K562 (cell line): ENCODE results near the gene MSMO1. TPM values are rescaled to one million over a fixed set of nuclear protein-coding genes. Genes with fewer than 3 reads are reported as not detected.

ENCODE experiments used
- ATAC-seq: fragments of 200-7000 bp; cut with Tn5 transposase; 3 replicates; pipeline ENCODE4 v1.9.1; 2020; ENCODE audit warnings: moderate library complexity
- BruUV-seq: library from RNA; stranded (reverse); fragments of 400-500 nt; replicated peaks from 2 replicates; lab custom pipeline; 2021; lab: Mats Ljungman, UMichigan
- CTCF ChIA-PET: fragments of 300-600 bp; formaldehyde crosslinking; extraction: SDS; loops from one replicate; lab custom pipeline; 2021; ENCODE audit warnings: low intra/inter-chr PET ratio; lab: Yijun Ruan, JAX
- POLR2A ChIA-PET: fragments of 300-600, 350-650 bp; sonication (Branson Sonifier 250); formaldehyde crosslinking; extraction: SDS; loops from one replicate; lab custom pipeline; 2021; ENCODE audit warnings: antibody characterized with exemption, inconsistent platforms; lab: Yijun Ruan, JAX
- DNase-seq, 4 experiments: peaks; one replicate each; pipeline versions ENCODE4 v3.0.0 to v3.0.0-alpha.2; 2011 to 2018; ENCODE audit warnings: low spot score in 3 of 4, mixed read lengths in 3 of 4; ENCODE audit errors: extremely low read depth in 1 of 4
- FAIRE-seq: peaks from 2 replicates; lab custom pipeline; 2011; peaks lifted over from hg19 to GRCh38; lab: Jason Lieb, UNC
- H2AFZ ChIP-seq: 2 replicates; pipeline ENCODE4 v1.6.0; 2011; ENCODE audit warnings: low read depth, low read length, control low read depth, inconsistent platforms
- H3K27ac ChIP-seq: fragments of 200-600 bp; 3 replicates; pipeline ENCODE4 v1.8.0; 2011; ENCODE audit warnings: low read depth, mild to moderate bottlenecking, control low read depth, inconsistent platforms, low read length, moderate library complexity, mixed read lengths; ENCODE audit errors: extremely low read depth
- H3K27me3 ChIP-seq, 2 experiments: fragments of 300-600 bp in 1 of 2; 2 replicates in 1 of 2; 3 replicates in 1 of 2; pipeline versions ENCODE4 v1.6.0 to v1.8.0; 2011; ENCODE audit warnings: inconsistent platforms in 2 of 2, low read length in 2 of 2, mild to moderate bottlenecking in 1 of 2, mixed read lengths in 1 of 2, moderate library complexity in 1 of 2; ENCODE audit not compliant: control insufficient read depth in 2 of 2, insufficient read depth in 2 of 2
- H3K36me3 ChIP-seq: fragments of 300-600 bp; 3 replicates; pipeline ENCODE4 v1.8.0; 2011; ENCODE audit warnings: mild to moderate bottlenecking, low read length, inconsistent platforms; ENCODE audit not compliant: control insufficient read depth, insufficient read depth
- H3K4me1 ChIP-seq, 2 experiments: fragments of 200-600 bp in 1 of 2; replicated peaks in 1 of 2; 2 replicates in 1 of 2; 3 replicates in 1 of 2; pipeline versions ENCODE4 v1.5.1 to v1.8.0; 2011; ENCODE audit warnings: inconsistent platforms in 2 of 2, low read length in 2 of 2, mild to moderate bottlenecking in 1 of 2, mixed read lengths in 1 of 2, moderate library complexity in 1 of 2; ENCODE audit not compliant: control insufficient read depth in 2 of 2, insufficient read depth in 2 of 2
- H3K4me2 ChIP-seq: 2 replicates; pipeline ENCODE4 v1.6.1; 2011; ENCODE audit warnings: low read length, control low read depth, inconsistent platforms, mixed read lengths; ENCODE audit not compliant: insufficient read depth
- H3K4me3 ChIP-seq: fragments of 200-600 bp; sonication (generic), shearing (Covaris generic); 2 replicates; pipeline ENCODE4 v1.5.1; 2016; ENCODE audit warnings: control low read depth, inconsistent platforms
- H3K79me2 ChIP-seq: fragments of 200-600 bp; 3 replicates; pipeline ENCODE4 v1.8.0; 2011; ENCODE audit warnings: low read length, inconsistent platforms; ENCODE audit not compliant: control insufficient read depth, insufficient read depth
- H3K9ac ChIP-seq, 2 experiments: 2 replicates each; pipeline versions ENCODE4 v1.6.0 to v1.6.1; 2011; ENCODE audit warnings: low read depth in 2 of 2, low read length in 2 of 2, control low read depth in 1 of 2, inconsistent platforms in 1 of 2, mild to moderate bottlenecking in 1 of 2, mixed read lengths in 1 of 2; ENCODE audit not compliant: insufficient read depth in 1 of 2
- H3K9me1 ChIP-seq: one replicate; pipeline ENCODE4 v1.6.0; 2011; ENCODE audit warnings: inconsistent platforms, mild to moderate bottlenecking, low read length, moderate library complexity; ENCODE audit not compliant: control insufficient read depth, insufficient read depth
- H3K9me3 ChIP-seq: replicated peaks from 2 replicates; pipeline ENCODE4 v1.5.1; 2011; ENCODE audit warnings: low read depth, low read length, inconsistent platforms; ENCODE audit not compliant: control insufficient read depth, insufficient read depth
- H4K20me1 ChIP-seq: replicated peaks from 2 replicates; pipeline ENCODE4 v1.6.1; 2011; ENCODE audit warnings: low read length, inconsistent platforms, mixed read lengths; ENCODE audit not compliant: control insufficient read depth, insufficient read depth
- ELF4 ChIP-seq: fragments of 450-650 bp; formaldehyde crosslinking; IDR thresholded peaks from 2 replicates; pipeline ENCODE4 v1.4.0; 2022; ENCODE audit warnings: missing genetic modification characterization
- MTA1 ChIP-seq: fragments of 450-650 bp; IDR thresholded peaks from 2 replicates; pipeline ENCODE4 v1.6.1; 2017; ENCODE audit warnings: borderline replicate concordance
- NFIX ChIP-seq: fragments of 250-450 bp; sonication (Bioruptor Pico); IDR thresholded peaks from 2 replicates; pipeline ENCODE4 v1.4.0; 2020; ENCODE audit warnings: low read depth, mild to moderate bottlenecking, moderate library complexity
- ZNF197 ChIP-seq: fragments of 200-800 bp; sonication (Bioruptor generic); IDR thresholded peaks from 2 replicates; pipeline ENCODE4 v1.6.1; 2016; ENCODE audit warnings: low read depth, missing genetic modification characterization, missing compliant biosample characterization
- WGBS: fragments of 100-300 bp; shearing (Covaris generic); methylation state at CpG from one replicate; pipeline ENCODE4 v1.1.6; 2016; ENCODE audit warnings: low coverage, mixed read lengths; ENCODE audit not compliant: insufficient coverage; ENCODE audit errors: missing lambda C conversion rate; 5-methylcytosine and 5-hydroxymethylcytosine counted together
- in situ Hi-C: fragments of 300-500 bp; cut with MboI; formaldehyde crosslinking; loops from 4 replicates; pipeline ENCODE4 v1.15.0; 2018; ENCODE audit warnings: inconsistent platforms, mixed read lengths
- intact Hi-C: fragments of 100-400 bp; cut with micrococcal nuclease; formaldehyde crosslinking; loops from 2 replicates; pipeline ENCODE4 v1.14.2; 2022
- polyA plus RNA-seq, 8 experiments: library from polyadenylated mRNA; depleted of rRNA in 4 of 8; stranded (reverse) in 5 of 8; unstranded in 3 of 8; fragments of >200 nt; fragmentation: Nextera tagmentation in 2 of 8; fragmentation: Illumina TruSeq in 1 of 8; extraction: Ambion mirVana in 2 of 8; extraction: Trizol in 1 of 8; gene quantifications; 2 replicates each; pipeline versions ENCODE4 v1.2.1 to v1.2.3, GENCODE V29; 2011 to 2014; ENCODE audit warnings: inconsistent platforms in 1 of 8, missing spikeins in 1 of 8
- total RNA-seq, 7 experiments: library from RNA; depleted of rRNA in 6 of 7; stranded (reverse); fragments of >200 nt in 6 of 7; fragmentation: Illumina TruSeq in 2 of 7; extraction: Trizol in 2 of 7; gene quantifications; 2 replicates each; pipeline versions ENCODE4 v1.2.1 to v1.2.3, GENCODE V29; 2011 to 2021; ENCODE audit warnings: low replicate concordance in 1 of 7
- TF ChIP-seq, protein P1 (sequence below): sonication (generic); formaldehyde crosslinking; IDR thresholded peaks from 2 replicates; pipeline ENCODE4 v1.8.1; 2023; ENCODE audit warnings: mild to moderate bottlenecking, missing genetic modification reagents
- TF ChIP-seq, protein P2 (sequence below): fragments of 250-450 bp; sonication (Bioruptor Pico); IDR thresholded peaks from 2 replicates; pipeline ENCODE4 v1.5.0; 2021
- TF ChIP-seq, protein P3 (sequence below): fragments of 450-650 bp; formaldehyde crosslinking; IDR thresholded peaks from 2 replicates; pipeline ENCODE4 v1.4.0; 2022; ENCODE audit warnings: mild to moderate bottlenecking, moderate library complexity
- TF ChIP-seq, protein P4 (sequence below): fragments of 200-400 bp; formaldehyde crosslinking; IDR thresholded peaks from 2 replicates; pipeline ENCODE4 v1.6.1; 2017; ENCODE audit warnings: mild to moderate bottlenecking, low read depth, low read length, moderate library complexity
- TF ChIP-seq, protein P5 (sequence below): fragments of 450-650 bp; IDR thresholded peaks from 2 replicates; pipeline ENCODE4 v1.6.1; 2018; ENCODE audit not compliant: partially characterized antibody

The MSMO1 gene
- total and polyA plus RNA-seq, 9 of the 15 experiments (the other 6 are each of a cell fraction or from before 2014, with no cell fraction given), result 32.0 to 172 (median 63.5) TPM

DNA sequence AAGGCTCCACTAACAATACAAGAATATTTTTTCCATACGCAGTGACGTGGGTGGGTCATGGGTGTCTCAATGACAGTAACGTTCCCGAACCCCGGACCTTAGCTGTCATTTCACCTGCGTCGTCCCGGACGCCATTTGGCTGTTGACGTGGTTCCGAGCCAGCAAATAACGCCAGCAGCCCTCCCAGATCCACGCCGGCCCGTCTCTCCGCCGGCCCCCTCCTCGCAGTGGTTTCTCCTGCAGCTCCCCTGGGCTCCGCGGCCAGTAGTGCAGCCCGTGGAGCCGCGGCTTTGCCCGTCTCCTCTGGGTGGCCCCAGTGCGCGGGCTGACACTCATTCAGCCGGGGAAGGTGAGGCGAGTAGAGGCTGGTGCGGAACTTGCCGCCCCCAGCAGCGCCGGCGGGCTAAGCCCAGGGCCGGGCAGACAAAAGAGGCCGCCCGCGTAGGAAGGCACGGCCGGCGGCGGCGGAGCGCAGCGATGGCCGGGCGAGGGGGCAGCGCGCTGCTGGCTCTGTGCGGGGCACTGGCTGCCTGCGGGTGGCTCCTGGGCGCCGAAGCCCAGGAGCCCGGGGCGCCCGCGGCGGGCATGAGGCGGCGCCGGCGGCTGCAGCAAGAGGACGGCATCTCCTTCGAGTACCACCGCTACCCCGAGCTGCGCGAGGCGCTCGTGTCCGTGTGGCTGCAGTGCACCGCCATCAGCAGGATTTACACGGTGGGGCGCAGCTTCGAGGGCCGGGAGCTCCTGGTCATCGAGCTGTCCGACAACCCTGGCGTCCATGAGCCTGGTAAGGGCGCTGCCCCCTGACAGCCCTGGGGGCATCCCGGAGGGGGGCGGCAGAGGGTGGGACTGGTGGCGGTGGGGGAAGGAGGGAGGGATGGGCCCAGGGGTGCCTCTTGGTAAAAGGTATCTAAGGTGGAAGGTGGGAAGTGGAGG, 51.5 kb downstream of the MSMO1 start, which contains the start of gene CPE:
Gene CPE, plus strand, starts transcription at position 264 of the 933 bp plus-strand sequence. Its CDS starts 214 bp downstream, at position 478.
- 29% methylated on average over 45 of the region's 82 CpGs for WGBS
- TF ChIP-seq, protein P1, sequence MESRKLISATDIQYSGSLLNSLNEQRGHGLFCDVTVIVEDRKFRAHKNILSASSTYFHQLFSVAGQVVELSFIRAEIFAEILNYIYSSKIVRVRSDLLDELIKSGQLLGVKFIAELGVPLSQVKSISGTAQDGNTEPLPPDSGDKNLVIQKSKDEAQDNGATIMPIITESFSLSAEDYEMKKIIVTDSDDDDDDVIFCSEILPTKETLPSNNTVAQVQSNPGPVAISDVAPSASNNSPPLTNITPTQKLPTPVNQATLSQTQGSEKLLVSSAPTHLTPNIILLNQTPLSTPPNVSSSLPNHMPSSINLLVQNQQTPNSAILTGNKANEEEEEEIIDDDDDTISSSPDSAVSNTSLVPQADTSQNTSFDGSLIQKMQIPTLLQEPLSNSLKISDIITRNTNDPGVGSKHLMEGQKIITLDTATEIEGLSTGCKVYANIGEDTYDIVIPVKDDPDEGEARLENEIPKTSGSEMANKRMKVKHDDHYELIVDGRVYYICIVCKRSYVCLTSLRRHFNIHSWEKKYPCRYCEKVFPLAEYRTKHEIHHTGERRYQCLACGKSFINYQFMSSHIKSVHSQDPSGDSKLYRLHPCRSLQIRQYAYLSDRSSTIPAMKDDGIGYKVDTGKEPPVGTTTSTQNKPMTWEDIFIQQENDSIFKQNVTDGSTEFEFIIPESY (CRISPR knock-in tag), result peak; percentile 82
- TF ChIP-seq ZNF197 (CRISPR knock-in tag) (no peak), NFIX (CRISPR knock-in tag) (no peak), MTA1 (no peak), ELF4 (CRISPR knock-in tag) (no peak)
- TF ChIP-seq, protein P2, sequence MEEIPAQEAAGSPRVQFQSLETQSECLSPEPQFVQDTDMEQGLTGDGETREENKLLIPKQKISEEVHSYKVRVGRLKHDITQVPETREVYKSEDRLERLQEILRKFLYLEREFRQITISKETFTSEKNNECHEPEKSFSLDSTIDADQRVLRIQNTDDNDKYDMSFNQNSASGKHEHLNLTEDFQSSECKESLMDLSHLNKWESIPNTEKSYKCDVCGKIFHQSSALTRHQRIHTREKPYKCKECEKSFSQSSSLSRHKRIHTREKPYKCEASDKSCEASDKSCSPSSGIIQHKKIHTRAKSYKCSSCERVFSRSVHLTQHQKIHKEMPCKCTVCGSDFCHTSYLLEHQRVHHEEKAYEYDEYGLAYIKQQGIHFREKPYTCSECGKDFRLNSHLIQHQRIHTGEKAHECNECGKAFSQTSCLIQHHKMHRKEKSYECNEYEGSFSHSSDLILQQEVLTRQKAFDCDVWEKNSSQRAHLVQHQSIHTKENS, result no peak
- TF ChIP-seq, protein P3, sequence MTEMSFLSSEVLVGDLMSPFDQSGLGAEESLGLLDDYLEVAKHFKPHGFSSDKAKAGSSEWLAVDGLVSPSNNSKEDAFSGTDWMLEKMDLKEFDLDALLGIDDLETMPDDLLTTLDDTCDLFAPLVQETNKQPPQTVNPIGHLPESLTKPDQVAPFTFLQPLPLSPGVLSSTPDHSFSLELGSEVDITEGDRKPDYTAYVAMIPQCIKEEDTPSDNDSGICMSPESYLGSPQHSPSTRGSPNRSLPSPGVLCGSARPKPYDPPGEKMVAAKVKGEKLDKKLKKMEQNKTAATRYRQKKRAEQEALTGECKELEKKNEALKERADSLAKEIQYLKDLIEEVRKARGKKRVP (CRISPR knock-in tag), result no peak
- TF ChIP-seq, protein P4, sequence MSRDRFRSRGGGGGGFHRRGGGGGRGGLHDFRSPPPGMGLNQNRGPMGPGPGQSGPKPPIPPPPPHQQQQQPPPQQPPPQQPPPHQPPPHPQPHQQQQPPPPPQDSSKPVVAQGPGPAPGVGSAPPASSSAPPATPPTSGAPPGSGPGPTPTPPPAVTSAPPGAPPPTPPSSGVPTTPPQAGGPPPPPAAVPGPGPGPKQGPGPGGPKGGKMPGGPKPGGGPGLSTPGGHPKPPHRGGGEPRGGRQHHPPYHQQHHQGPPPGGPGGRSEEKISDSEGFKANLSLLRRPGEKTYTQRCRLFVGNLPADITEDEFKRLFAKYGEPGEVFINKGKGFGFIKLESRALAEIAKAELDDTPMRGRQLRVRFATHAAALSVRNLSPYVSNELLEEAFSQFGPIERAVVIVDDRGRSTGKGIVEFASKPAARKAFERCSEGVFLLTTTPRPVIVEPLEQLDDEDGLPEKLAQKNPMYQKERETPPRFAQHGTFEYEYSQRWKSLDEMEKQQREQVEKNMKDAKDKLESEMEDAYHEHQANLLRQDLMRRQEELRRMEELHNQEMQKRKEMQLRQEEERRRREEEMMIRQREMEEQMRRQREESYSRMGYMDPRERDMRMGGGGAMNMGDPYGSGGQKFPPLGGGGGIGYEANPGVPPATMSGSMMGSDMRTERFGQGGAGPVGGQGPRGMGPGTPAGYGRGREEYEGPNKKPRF, result no peak
- TF ChIP-seq, protein P5, sequence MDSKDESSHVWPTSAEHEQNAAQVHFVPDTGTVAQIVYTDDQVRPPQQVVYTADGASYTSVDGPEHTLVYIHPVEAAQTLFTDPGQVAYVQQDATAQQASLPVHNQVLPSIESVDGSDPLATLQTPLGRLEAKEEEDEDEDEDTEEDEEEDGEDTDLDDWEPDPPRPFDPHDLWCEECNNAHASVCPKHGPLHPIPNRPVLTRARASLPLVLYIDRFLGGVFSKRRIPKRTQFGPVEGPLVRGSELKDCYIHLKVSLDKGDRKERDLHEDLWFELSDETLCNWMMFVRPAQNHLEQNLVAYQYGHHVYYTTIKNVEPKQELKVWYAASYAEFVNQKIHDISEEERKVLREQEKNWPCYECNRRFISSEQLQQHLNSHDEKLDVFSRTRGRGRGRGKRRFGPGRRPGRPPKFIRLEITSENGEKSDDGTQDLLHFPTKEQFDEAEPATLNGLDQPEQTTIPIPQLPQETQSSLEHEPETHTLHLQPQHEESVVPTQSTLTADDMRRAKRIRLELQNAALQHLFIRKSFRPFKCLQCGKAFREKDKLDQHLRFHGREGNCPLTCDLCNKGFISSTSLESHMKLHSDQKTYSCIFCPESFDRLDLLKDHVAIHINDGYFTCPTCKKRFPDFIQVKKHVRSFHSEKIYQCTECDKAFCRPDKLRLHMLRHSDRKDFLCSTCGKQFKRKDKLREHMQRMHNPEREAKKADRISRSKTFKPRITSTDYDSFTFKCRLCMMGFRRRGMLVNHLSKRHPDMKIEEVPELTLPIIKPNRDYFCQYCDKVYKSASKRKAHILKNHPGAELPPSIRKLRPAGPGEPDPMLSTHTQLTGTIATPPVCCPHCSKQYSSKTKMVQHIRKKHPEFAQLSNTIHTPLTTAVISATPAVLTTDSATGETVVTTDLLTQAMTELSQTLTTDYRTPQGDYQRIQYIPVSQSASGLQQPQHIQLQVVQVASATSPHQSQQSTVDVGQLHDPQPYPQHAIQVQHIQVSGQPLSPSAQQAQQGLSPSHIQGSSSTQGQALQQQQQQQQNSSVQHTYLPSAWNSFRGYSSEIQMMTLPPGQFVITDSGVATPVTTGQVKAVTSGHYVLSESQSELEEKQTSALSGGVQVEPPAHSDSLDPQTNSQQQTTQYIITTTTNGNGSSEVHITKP, result peak; percentile 93

More for the DNA sequence above, 51.5 kb downstream of the MSMO1 start, which contains the start of gene CPE:
- Histone ChIP-seq H3K36me3 (no peaks in the 10 kb centered on the region), H3K4me3 (no peak within 1 kb of the TSS), H3K79me2 (no peaks in the 10 kb centered on the region), H3K9me3 (no peaks in the 10 kb centered on the region), H3K9ac (no peak within 1 kb of the TSS), H3K27me3 (peaks cover 0 to 7% of the 10 kb centered on the region in 2 experiments; a peak in 2 of 5 replicates), H3K4me1 (peaks cover 0 to 7% of the 10 kb centered on the region in 2 experiments; a peak in 2 of 5 replicates), H3K4me2 (no peak within 1 kb of the TSS), H4K20me1 (no peaks in the 10 kb centered on the region), H2AFZ (no peak within 1 kb of the TSS), H3K9me1 (no peaks in the 10 kb centered on the region), H3K27ac (no peak within 1 kb of the TSS)
- intact Hi-C loops, result no loop called here
- in situ Hi-C loops, result no loop called here
- ChIA-PET CTCF (no interaction called here), POLR2A (no interaction called here)
- FAIRE-seq, result no peak
- no TSS peak for BruUV-seq
- peak; percentile 84 for ATAC-seq
- DNase-seq, result no peak
